H1 (cell line): ENCODE results near the gene BAZ2A. TPM values are rescaled to one million over a fixed set of nuclear protein-coding genes. Genes with fewer than 3 reads are reported as not detected.

Experiments
- CTCF ChIA-PET: fragments of 300-600 bp; sonication (Branson Sonifier 250); formaldehyde crosslinking; loops from one replicate; lab custom pipeline; 2021; ENCODE audit not compliant: partially characterized antibody; lab: Charles Lee
- POLR2A ChIA-PET: fragments of 300-600 bp; sonication (Branson Sonifier 250); formaldehyde crosslinking; loops from one replicate; lab custom pipeline; 2021; ENCODE audit warnings: inconsistent platforms; ENCODE audit not compliant: partially characterized antibody; lab: Charles Lee
- DNase-seq, 2 experiments: peaks; one replicate each; pipeline versions ENCODE4 v3.0.0 to v3.0.0-alpha.2; 2010 to 2022; ENCODE audit warnings: low spot score in 2 of 2, low read depth in 1 of 2, mixed read lengths in 1 of 2
- FAIRE-seq: peaks from 2 replicates; lab custom pipeline; 2011; peaks lifted over from hg19 to GRCh38; lab: Jason Lieb, UNC
- H2AFZ ChIP-seq: 2 replicates; pipeline ENCODE4 v1.8.1; 2012; ENCODE audit warnings: low read length, inconsistent platforms
- H2AK5ac ChIP-seq: 2 replicates; pipeline ENCODE4 v1.6.1; 2013; ENCODE audit warnings: low read depth, low read length
- H2BK120ac ChIP-seq: replicated peaks from 2 replicates; pipeline ENCODE3; 2013; ENCODE audit warnings: low read depth, low read length, inconsistent platforms
- H2BK12ac ChIP-seq: 2 replicates; pipeline ENCODE4 v1.6.1; 2013; ENCODE audit warnings: low read depth, low read length
- H2BK15ac ChIP-seq: 2 replicates; pipeline ENCODE4 v1.6.1; 2013; ENCODE audit warnings: low read length
- H2BK20ac ChIP-seq: 2 replicates; pipeline ENCODE4 v1.6.1; 2013; ENCODE audit warnings: low read length
- H2BK5ac ChIP-seq: 2 replicates; pipeline ENCODE4 v1.6.1; 2013; ENCODE audit warnings: low read depth, low read length
- H3K14ac ChIP-seq: 2 replicates; pipeline ENCODE4 v1.6.1; 2013; ENCODE audit warnings: inconsistent platforms; ENCODE audit not compliant: insufficient read length
- H3K18ac ChIP-seq: 2 replicates; pipeline ENCODE4 v1.6.1; 2013; ENCODE audit warnings: low read length; ENCODE audit errors: extremely low read depth
- H3K23ac ChIP-seq: 2 replicates; pipeline ENCODE4 v1.6.1; 2013; ENCODE audit warnings: inconsistent platforms; ENCODE audit not compliant: insufficient read length
- H3K23me2 ChIP-seq: 2 replicates; pipeline ENCODE4 v1.6.1; 2013; ENCODE audit warnings: low read depth, low read length
- H3K27ac ChIP-seq: 2 replicates; pipeline ENCODE4 v1.6.1; 2011; ENCODE audit warnings: low read depth, low read length, inconsistent platforms
- H3K27me3 ChIP-seq, 4 experiments: replicated peaks in 1 of 4; 1 replicate in 1 of 4; 2 replicates in 3 of 4; pipeline versions ENCODE4 v1.6.1 to v1.8.1; 2011 to 2013; ENCODE audit warnings: low read length in 3 of 4, mild to moderate bottlenecking in 3 of 4, inconsistent platforms in 2 of 4, mixed read lengths in 2 of 4, moderate library complexity in 1 of 4; ENCODE audit not compliant: control insufficient read depth in 3 of 4, insufficient read depth in 3 of 4; ENCODE audit errors: extremely low read depth in 1 of 4
- H3K36me3 ChIP-seq, 4 experiments: 2 replicates each; pipeline versions ENCODE4 v1.6.1 to v1.8.1; 2011 to 2013; ENCODE audit warnings: mild to moderate bottlenecking in 4 of 4, low read length in 3 of 4, moderate library complexity in 2 of 4, control low read depth in 1 of 4, inconsistent platforms in 1 of 4; ENCODE audit not compliant: insufficient read depth in 4 of 4, control insufficient read depth in 2 of 4
- H3K4ac ChIP-seq: replicated peaks from 2 replicates; pipeline ENCODE3; 2013; ENCODE audit warnings: low read length, low read depth, mixed read lengths, inconsistent platforms; ENCODE audit not compliant: insufficient read length
- H3K4me1 ChIP-seq, 4 experiments: replicated peaks in 1 of 4; 1 replicate in 1 of 4; 2 replicates in 3 of 4; pipeline versions ENCODE4 v1.6.1 to v1.8.1; 2011 to 2013; ENCODE audit warnings: low read length in 3 of 4, inconsistent platforms in 2 of 4, mixed read lengths in 1 of 4; ENCODE audit not compliant: insufficient read depth in 4 of 4, control insufficient read depth in 3 of 4
- H3K4me2 ChIP-seq, 2 experiments: 2 replicates each; pipeline versions ENCODE4 v1.6.1 to v1.8.1; 2011 to 2013; ENCODE audit warnings: low read depth in 2 of 2, low read length in 2 of 2, control low read depth in 1 of 2, inconsistent platforms in 1 of 2, mild to moderate bottlenecking in 1 of 2; ENCODE audit not compliant: insufficient read depth in 1 of 2
- H3K4me3 ChIP-seq, 4 experiments: fragments of 200-600, 300-600 bp in 1 of 4; sonication (generic), shearing (Covaris generic), sonication (Bioruptor Twin) in 1 of 4; 2 replicates each; pipeline versions ENCODE4 v1.5.1 to v1.8.1; 2011 to 2016; ENCODE audit warnings: low read length in 4 of 4, low read depth in 3 of 4, control low read depth in 2 of 4, inconsistent platforms in 2 of 4, mild to moderate bottlenecking in 2 of 4, mixed read lengths in 1 of 4, moderate library complexity in 1 of 4; ENCODE audit not compliant: insufficient read depth in 2 of 4; ENCODE audit errors: extremely low read depth in 1 of 4
- H3K56ac ChIP-seq: replicated peaks from 2 replicates; pipeline ENCODE3; 2013; ENCODE audit warnings: low read depth, mild to moderate bottlenecking, mixed read lengths, low read length, inconsistent platforms; ENCODE audit not compliant: insufficient read length
- H3K79me1 ChIP-seq: 2 replicates; pipeline ENCODE4 v1.6.1; 2013; ENCODE audit warnings: low read depth, low read length, control low read depth
- H3K79me2 ChIP-seq, 2 experiments: 2 replicates each; pipeline versions ENCODE4 v1.6.1 to v1.8.1; 2012 to 2013; ENCODE audit warnings: low read length in 2 of 2, mild to moderate bottlenecking in 2 of 2, inconsistent platforms in 1 of 2; ENCODE audit not compliant: insufficient read depth in 2 of 2, control insufficient read depth in 1 of 2
- H3K9ac ChIP-seq, 4 experiments: replicated peaks in 1 of 4; 1 replicate in 1 of 4; 2 replicates in 3 of 4; pipeline versions ENCODE4 v1.6.1 to v1.8.1; 2011 to 2013; ENCODE audit warnings: low read depth in 3 of 4, low read length in 3 of 4, control low read depth in 2 of 4, mild to moderate bottlenecking in 2 of 4, moderate library complexity in 2 of 4, inconsistent platforms in 1 of 4; ENCODE audit errors: extremely low read depth in 1 of 4
- H3K9me3 ChIP-seq, 2 experiments: 2 replicates each; pipeline versions ENCODE4 v1.6.1 to v1.8.1; 2012 to 2013; ENCODE audit warnings: mild to moderate bottlenecking in 2 of 2, moderate library complexity in 2 of 2, control low read depth in 1 of 2, inconsistent platforms in 1 of 2, low read depth in 1 of 2, low read length in 1 of 2, mixed read lengths in 1 of 2; ENCODE audit not compliant: insufficient read depth in 2 of 2
- H4K20me1 ChIP-seq, 2 experiments: replicated peaks in 1 of 2; 2 replicates each; pipeline versions ENCODE3 to v1.8.1; 2011 to 2013; ENCODE audit warnings: inconsistent platforms in 2 of 2, low read length in 2 of 2, mild to moderate bottlenecking in 1 of 2; ENCODE audit not compliant: insufficient read depth in 2 of 2, control insufficient read depth in 1 of 2
- H4K5ac ChIP-seq: 2 replicates; pipeline ENCODE4 v1.6.1; 2013; ENCODE audit warnings: low read length, low read depth, mixed read lengths, inconsistent platforms; ENCODE audit not compliant: insufficient read length
- H4K8ac ChIP-seq: 2 replicates; pipeline ENCODE4 v1.8.0; 2013; ENCODE audit warnings: mild to moderate bottlenecking, moderate library complexity, low read length, inconsistent platforms; ENCODE audit not compliant: insufficient read depth; ENCODE audit errors: extremely low read depth
- H4K91ac ChIP-seq: replicated peaks from 2 replicates; pipeline ENCODE3; 2013; ENCODE audit warnings: low read length, mixed read lengths, inconsistent platforms; ENCODE audit not compliant: insufficient read length
- BACH1 ChIP-seq: IDR thresholded peaks from 2 replicates; pipeline ENCODE4 v1.6.1; 2012; ENCODE audit warnings: low read length, improper control_type of control experiment
- EGR1 ChIP-seq: IDR thresholded peaks from 2 replicates; pipeline ENCODE4 v1.6.1; 2011; ENCODE audit warnings: low read depth, low read length, borderline replicate concordance
- SIN3A ChIP-seq, 2 experiments: IDR thresholded peaks in 1 of 2; conservative IDR thresholded peaks in 1 of 2; 2 replicates each; pipeline ENCODE4 v1.6.1; 2011 to 2012; ENCODE audit warnings: low read length in 2 of 2, improper control_type of control experiment in 1 of 2, low read depth in 1 of 2, mild to moderate bottlenecking in 1 of 2
- SP2 ChIP-seq: IDR thresholded peaks from 2 replicates; pipeline ENCODE4 v1.6.1; 2012; ENCODE audit warnings: mild to moderate bottlenecking, low read length, inconsistent platforms
- TAF1 ChIP-seq: IDR thresholded peaks from 2 replicates; pipeline ENCODE4 v1.6.1; 2011; ENCODE audit warnings: mild to moderate bottlenecking, low read depth, low read length
- WGBS, 2 experiments: shearing (Covaris generic) in 1 of 2; methylation state at CpG; one replicate each; pipeline versions ENCODE4 v1.1.6 to v1.1.7; 2013 to 2015; ENCODE audit warnings: low lambda C conversion rate in 2 of 2, mixed read lengths in 2 of 2, inconsistent platforms in 1 of 2, low coverage in 1 of 2, missing lambda C conversion rate in 1 of 2; ENCODE audit not compliant: insufficient replicate concordance in 2 of 2, insufficient coverage in 1 of 2, insufficient read length in 1 of 2; ENCODE audit errors: extremely low coverage in 1 of 2, missing lambda C conversion rate in 1 of 2; 5-methylcytosine and 5-hydroxymethylcytosine counted together
- polyA plus RNA-seq, 7 experiments: library from polyadenylated mRNA; depleted of rRNA in 3 of 7; stranded (reverse) in 5 of 7; unstranded in 2 of 7; fragments of >200 nt in 5 of 7; fragments of 200-250 nt in 2 of 7; gene quantifications; 1 replicate in 5 of 7; 2 replicates in 1 of 7; 4 replicates in 1 of 7; pipeline versions ENCODE4 v1.2.1 to v1.2.3, GENCODE V29; 2011 to 2013; ENCODE audit warnings: missing spikeins in 2 of 7, mixed read lengths in 2 of 7
- total RNA-seq: library from RNA; stranded (reverse); fragmentation: NEBNext Ultra II Directional; extraction: Animal tissue kit (Norgen Biotek cat#: 25700); gene quantifications from 2 replicates; pipeline ENCODE4 v1.2.1, GENCODE V29; 2021

The BAZ2A gene
- total and polyA plus RNA-seq, 2 of the 8 experiments (the other 6 are each of a cell fraction or from before 2014, with no cell fraction given), result 52.0 to 110 TPM

- Histone ChIP-seq H3K79me2 (no peaks in the 10 kb centered on the region), H3K4ac (no peak overlapping the region), H2BK12ac (no peak overlapping the region), H3K27ac (no peak overlapping the region), H2BK20ac (no peak overlapping the region), H4K20me1 (peaks cover 0 to 2% of the 10 kb centered on the region in 2 experiments), H4K91ac (no peak overlapping the region), H2BK15ac (no peak overlapping the region), H3K9ac (no peak overlapping the region), H2BK5ac (no peak overlapping the region), H3K36me3 (peaks cover 0 to 3% (median 1%) of the 10 kb centered on the region in 4 experiments; a peak in 3 of 8 replicates), H3K56ac (no peak overlapping the region), H2AFZ (no peak overlapping the region), H2AK5ac (no peak overlapping the region), H3K23me2 (no peaks in the 10 kb centered on the region), H3K4me1 (no peaks in the 10 kb centered on the region), H3K4me2 (no peak overlapping the region), H3K9me3 (peaks cover 6 to 8% of the 10 kb centered on the region in 2 experiments; a peak in 2 of 4 replicates), H3K79me1 (no peaks in the 10 kb centered on the region), H3K23ac (no peak overlapping the region), H3K27me3 (no peaks in the 10 kb centered on the region), H2BK120ac (no peak overlapping the region), H3K4me3 (no peak overlapping the region), H4K8ac (no peak overlapping the region), H3K18ac (no peak overlapping the region), H3K14ac (no peak overlapping the region), H4K5ac (no peak overlapping the region)
- ChIA-PET CTCF (interaction anchor here (0.6 to 1.4 kb wide), 3 partner anchors 22 to 466 kb away, joined by 3 to 6 read pairs (median 4); no protein-coding TSS in a partner anchor), POLR2A (interaction anchor here (0.7 to 13.1 kb wide), 10 partner anchors 9 to 67 kb away, joined by 3 to 130 read pairs (median 4); partner anchors contain the start of genes ATP5F1B, NACA and PTGES3)
- no peak for DNase-seq
- TF ChIP-seq TAF1 (no peak), SP2 (no peak), SIN3A (conservative IDR thresholded peaks at IDR 0.05 in 1 of 2, IDR thresholded peaks at IDR 0.05 in 1 of 2; ENCODE audit: low read depth in 1 of 2, low read length in 2 of 2) (no peak), BACH1 (no peak), EGR1 (no peak)
- 96% methylated on average over 1 of the region's 1 CpG; no CpG with 5 or more reads in 1 of the 2 experiments for WGBS, 2 experiments
- no peak for FAIRE-seq
Observed at GRCh38 chr12:56658921-56659320, 28.8 kb upstream of the BAZ2A start.
